ENCODE data around the gene TSC1. TPM values are rescaled to one million over a fixed set of nuclear protein-coding genes. Genes with fewer than 3 reads are reported as not detected.
"Not testable (repeated sequence)": the region's sequence is repeated elsewhere in the genome, so short reads cannot be mapped to it uniquely, and the experiment has no call there.

Gene TSC1
- 50.9 TPM for total RNA-seq
- long read RNA-seq, partial matches to known transcripts = 7 of 19 reads
- long read RNA-seq, other reads (novel, unspliced or antisense) = 11 of 19 reads

- no peaks in the 10 kb centered on the region for H3K9me3 ChIP-seq
- intact Hi-C loops (cut with DNase I) = no loop called here
- peak; percentile 95 to 96 for ATAC-seq
- DNase-seq = peak; percentile 98
- H3K27me3 ChIP-seq (ENCODE audit: low read depth) = no peaks in the 10 kb centered on the region
- H3K4me1 ChIP-seq = peaks cover 32% of the 10 kb centered on the region
- no peak for TF ChIP-seq CTCF (IDR thresholded peaks at IDR 0.05)
- peak within 1 kb of the TSS; percentile 100 for H3K4me3 ChIP-seq
- H3K27ac ChIP-seq = peak within 1 kb of the TSS; percentile 98
- no peaks in the 10 kb centered on the region for H3K36me3 ChIP-seq
Observed at GRCh38 chr9:132944294-132945185, at the start of gene TSC1. Gene TSC1, minus strand, starts transcription at chr9:132944616. Its CDS starts 15,744 bp downstream, at chr9:132928872.

- no peak overlapping the region for H3K4me3 ChIP-seq
- ATAC-seq (no peak), DNase-seq (peak; percentile 20)
- no peaks in the 10 kb centered on the region for H3K36me3 ChIP-seq
- no peaks in the 10 kb centered on the region for H3K4me1 ChIP-seq
- H3K27me3 ChIP-seq (ENCODE audit: low read depth) = peaks cover 53% of the 10 kb centered on the region
- TF ChIP-seq CTCF (IDR thresholded peaks at IDR 0.05) = no peak
- H3K9me3 ChIP-seq = no peaks in the 10 kb centered on the region
- no peak overlapping the region for H3K27ac ChIP-seq
- intact Hi-C loops (cut with DNase I) = no loop called here
Observed at GRCh38 chr9:132993511-132993939, 49.1 kb upstream of the TSC1 start.

DNA sequence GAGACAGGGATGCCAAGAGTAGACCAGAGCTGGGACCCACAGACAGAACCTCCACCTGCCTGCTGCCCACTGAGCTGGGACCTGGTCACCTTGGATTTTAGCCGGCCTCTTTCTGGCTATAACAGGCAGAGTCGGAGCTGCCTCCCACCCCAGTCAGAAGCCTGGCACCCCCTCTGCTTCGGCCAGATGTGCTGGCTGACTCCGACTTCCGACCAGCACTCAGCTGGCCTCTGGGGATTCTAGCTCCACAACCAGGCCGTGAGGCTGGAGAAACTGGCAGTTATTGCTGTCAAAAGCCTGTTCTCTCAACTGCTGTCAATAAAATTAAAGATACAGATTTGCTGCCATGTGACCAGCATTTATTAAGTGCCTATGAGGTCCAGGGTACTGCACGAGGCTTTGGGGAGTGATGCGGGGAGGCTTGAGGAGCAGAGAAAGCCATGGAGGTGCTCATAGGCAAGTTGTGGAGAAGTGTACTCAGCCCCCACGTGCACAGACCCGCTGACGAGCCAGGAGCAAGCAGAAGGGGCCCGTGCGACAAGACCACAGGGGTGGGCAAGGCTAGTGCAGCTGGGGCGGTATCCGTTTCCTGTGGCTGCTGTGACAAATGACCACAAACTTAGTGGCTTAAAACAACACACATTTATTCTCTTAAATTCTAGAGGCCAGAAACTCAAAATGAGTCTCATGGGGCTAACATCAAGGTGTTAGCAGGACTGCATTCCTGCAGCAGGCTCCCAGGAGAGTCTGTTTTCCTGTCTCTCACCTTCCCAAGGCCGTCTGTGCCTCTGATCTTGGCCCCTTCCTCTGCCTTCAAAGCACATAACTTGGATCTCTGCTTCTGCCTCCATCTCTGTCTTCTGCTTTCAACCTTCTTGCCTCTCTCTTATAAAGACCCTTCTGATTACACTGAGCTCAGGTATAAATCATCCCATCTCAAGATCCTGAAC lies 47.2 kb upstream of the TSC1 start:
- ATAC-seq (no peak), DNase-seq (peak; percentile 18)
- no peaks in the 10 kb centered on the region for H3K4me1 ChIP-seq
- no peaks in the 10 kb centered on the region for H3K36me3 ChIP-seq
- H3K27me3 ChIP-seq (ENCODE audit: low read depth) = peaks cover 46% of the 10 kb centered on the region
- intact Hi-C loops (cut with DNase I) = no loop called here
- H3K9me3 ChIP-seq = no peaks in the 10 kb centered on the region
- no peak for TF ChIP-seq CTCF (IDR thresholded peaks at IDR 0.05)
- no peak overlapping the region for H3K4me3 ChIP-seq
- H3K27ac ChIP-seq = no peak overlapping the region

DNA sequence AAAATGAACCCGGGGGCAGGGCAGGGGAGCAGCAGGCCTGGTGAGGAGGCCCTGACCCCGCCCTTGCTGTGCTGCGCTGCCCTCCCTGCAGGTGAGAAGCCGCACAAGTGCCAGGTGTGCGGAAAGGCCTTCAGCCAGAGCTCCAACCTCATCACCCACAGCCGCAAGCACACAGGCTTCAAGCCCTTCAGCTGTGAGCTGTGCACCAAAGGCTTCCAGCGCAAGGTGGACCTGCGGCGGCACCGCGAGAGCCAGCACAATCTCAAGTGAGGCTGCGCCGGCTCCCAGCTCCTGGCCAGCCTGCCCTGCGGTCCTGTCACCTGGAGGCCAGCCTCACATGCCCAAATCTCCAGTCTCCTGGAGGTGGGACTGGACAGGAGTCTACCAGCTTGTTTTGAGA lies 46.4 kb upstream of the TSC1 start:
- intact Hi-C loops (cut with DNase I) = no loop called here
- no peak overlapping the region for H3K27ac ChIP-seq
- TF ChIP-seq CTCF (IDR thresholded peaks at IDR 0.05) = no peak
- no peaks in the 10 kb centered on the region for H3K9me3 ChIP-seq
- no peak overlapping the region for H3K4me3 ChIP-seq
- H3K36me3 ChIP-seq = no peaks in the 10 kb centered on the region
- DNase-seq (peak; percentile 36), ATAC-seq (no peak)
- H3K4me1 ChIP-seq = no peaks in the 10 kb centered on the region
- peaks cover 37% of the 10 kb centered on the region for H3K27me3 ChIP-seq (ENCODE audit: low read depth)

GRCh38 chr9:132989998-132990557 lies 45.7 kb upstream of the TSC1 start:
- DNase-seq = not testable (repeated sequence)

More at GRCh38 chr9:132989998-132990557, 45.7 kb upstream of the TSC1 start:
- H3K4me3 ChIP-seq; ATAC-seq; H3K27ac ChIP-seq; H3K36me3 ChIP-seq; H3K4me1 ChIP-seq; H3K9me3 ChIP-seq; intact Hi-C loops (cut with DNase I): not testable (repeated sequence)
- H3K27me3 ChIP-seq (ENCODE audit: low read depth) = peaks cover 31% of the 10 kb centered on the region
